HG02943 (cell line): ENCODE results near the gene GOLGA8J.
"Not testable (repeated sequence)": the region's sequence is repeated elsewhere in the genome, so short reads cannot be mapped to it uniquely, and the experiment has no call there.

Experiments used
- ATAC-seq: cut with Tn5 transposase; IDR thresholded peaks from one replicate; pipeline ENCODE4 v1.9.1; 2021; ENCODE audit warnings: mild to moderate bottlenecking, low read depth, moderate library complexity; ENCODE audit not compliant: unreplicated experiment

GOLGA8J gene, protein sequence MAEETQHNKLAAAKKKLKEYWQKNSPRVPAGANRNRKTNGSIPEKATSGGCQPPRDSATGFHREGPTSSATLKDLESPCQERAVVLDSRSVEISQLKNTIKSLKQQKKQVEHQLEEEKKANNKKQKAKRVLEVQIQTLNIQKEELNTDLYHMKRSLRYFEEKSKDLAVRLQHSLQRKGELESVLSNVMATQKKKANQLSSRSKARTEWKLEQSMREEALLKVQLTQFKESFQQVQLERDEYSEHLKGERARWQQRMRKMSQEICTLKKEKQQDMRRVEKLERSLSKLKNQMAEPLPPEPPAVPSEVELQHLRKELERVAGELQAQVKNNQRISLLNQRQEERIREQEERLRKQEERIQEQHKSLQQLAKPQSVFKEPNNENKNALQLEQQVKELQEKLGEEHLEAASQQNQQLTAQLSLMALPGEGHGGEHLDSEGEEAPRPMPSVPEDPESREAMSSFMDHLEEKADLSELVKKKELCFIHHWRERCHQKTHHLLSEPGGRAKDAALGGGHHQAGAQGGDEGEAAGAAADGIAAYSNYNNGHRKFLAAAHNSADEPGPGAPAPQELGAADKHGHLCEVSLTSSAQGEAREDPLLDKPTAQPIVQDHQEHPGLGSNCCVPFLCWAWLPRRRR

GRCh38 chr15:30082655-30083054 is at the start of gene GOLGA8J:
TSS of gene GOLGA8J (plus strand) at chr15:30082955. CDS start at chr15:30083053, 98 bp downstream.
- not testable (repeated sequence) for ATAC-seq

GRCh38 chr15:30033211-30033610 is 49.5 kb upstream of the GOLGA8J start:
- no peak for ATAC-seq

DNA sequence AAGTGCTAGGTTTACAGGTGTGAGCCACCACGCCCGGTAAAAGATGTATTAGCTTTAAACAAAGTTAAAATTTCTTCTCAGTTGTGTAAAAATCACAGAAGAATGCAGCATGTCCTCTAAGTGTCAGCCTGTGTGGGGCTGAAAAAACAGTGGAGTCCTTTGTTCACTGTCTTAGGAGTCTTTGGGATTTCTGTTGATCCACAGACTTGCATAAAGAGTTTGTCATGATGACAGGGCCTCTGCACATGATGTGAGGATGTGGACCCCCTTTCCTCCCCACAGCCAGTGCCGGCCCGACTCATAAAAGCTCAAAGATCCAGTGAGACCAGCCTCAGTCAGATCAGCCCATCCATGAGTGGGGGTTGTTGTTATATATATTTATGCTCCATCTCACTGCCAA is 49.0 kb upstream of the GOLGA8J start:
- ATAC-seq, result no peak

DNA sequence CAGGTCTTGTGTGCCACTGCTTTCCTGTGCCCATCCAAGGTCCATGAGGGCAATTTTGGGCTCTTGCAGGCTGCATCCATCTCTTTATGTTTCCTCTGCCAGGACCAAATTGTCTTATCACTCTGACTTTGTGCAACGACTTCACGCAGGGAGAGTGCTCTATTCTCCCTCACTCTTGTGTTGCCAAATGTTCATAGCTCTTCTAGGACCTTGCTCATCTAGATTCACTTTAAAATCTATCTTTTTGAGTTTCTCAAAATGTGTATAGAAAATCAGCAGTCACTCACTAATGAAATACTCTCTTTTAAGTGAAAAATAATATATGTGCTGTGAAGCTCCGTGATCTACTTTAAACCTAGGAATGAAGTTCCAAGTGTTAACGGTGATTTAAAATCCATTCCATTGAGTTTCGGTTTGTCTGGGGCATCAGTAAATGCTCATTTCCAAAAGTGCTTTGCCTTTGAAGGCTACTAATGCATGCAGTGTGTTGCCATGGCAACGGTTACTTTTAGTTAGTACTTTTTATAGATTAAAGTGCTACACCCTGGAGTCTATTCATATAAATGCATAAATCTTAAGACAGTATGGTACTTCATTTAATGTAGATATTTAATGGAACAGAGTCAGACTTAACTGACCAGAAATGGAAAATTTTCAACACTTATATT is 46.6 kb upstream of the GOLGA8J start:
- ATAC-seq, result no peak

DNA sequence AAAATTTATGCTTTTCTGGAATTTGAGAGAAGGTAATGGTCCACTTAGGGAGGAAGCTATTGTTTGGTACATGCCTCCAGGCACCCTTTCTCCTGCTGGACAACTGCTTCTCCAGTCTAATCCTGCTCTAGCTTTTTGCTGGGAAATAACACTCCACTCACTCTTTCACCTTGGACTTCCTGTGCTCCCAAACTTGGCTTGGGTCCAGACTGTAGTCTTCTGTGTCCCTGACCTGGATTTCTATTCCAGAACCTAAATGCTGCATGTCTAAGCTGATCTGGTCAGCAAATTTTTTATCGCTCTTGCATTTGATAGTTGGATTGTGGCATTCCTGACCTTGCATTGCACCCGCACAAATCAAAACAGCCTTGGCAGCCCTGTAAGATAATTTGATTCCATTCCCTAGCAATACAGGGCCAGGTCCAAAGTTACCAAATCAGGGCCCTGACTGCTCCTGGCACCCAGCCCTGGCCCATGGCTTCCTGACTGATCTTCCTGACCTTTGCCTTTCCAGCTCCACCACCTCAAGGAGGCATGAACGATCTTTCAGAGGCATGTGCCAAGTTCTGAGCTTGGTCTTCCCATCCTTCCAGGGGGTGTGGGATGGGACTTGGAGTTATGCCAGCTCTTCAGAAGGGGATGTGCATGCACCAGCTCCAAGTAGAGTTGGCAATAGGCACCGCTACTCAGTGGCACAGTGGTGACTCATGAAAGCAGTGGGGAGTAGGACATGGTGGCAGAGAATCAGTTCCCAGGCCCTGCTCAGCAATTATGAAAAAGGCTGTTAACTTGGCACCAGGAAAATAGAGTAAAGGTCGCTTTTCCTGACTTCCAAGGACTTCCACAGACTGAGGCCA is 43.9 kb upstream of the GOLGA8J start:
- no peak for ATAC-seq

DNA sequence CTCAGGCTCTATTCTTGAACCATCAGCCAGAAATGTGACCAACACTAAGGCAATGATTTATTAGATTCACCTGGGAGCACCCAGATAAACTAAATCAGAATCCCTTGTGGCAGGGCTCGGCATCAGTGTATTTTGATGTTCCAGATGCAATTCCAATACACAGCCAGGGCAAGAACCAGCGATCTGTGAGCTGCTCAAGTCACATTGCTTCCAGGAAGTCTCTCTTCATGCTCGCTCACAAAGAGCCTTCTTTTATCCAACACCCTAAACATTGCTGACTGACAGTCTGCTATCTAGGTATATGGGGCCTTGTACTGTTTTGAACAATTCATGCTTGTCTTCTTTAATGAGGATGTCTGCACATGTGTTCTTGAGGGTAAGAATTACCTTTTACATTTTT is 40.9 kb upstream of the GOLGA8J start:
- ATAC-seq, result no peak

- no peak for ATAC-seq
Observed at GRCh38 chr15:30042556-30042955, 40.2 kb upstream of the GOLGA8J start.

DNA sequence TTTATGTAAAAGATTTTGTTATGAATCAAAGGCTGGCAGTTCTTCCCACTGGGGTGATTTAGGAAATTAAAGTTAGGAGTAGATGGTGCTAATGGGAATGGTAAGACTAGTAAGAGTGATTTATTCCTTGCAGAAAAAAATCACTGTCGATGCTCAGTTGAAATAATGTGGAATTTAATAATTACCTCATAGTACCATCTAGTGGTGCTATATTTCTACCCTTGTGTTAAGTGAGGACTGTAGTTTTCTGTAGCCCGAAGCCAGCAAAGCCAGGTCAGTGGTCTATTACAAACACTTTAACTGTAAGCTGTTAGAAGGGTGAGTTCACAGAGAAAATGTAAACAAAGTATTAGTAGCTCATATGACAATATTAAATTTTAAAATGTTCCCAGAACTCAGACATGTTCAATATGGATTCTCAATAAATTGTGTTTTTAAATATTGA is 39.5 kb upstream of the GOLGA8J start:
- ATAC-seq, result no peak

GRCh38 chr15:30044377-30044776 is 38.4 kb upstream of the GOLGA8J start:
- no peak for ATAC-seq

DNA sequence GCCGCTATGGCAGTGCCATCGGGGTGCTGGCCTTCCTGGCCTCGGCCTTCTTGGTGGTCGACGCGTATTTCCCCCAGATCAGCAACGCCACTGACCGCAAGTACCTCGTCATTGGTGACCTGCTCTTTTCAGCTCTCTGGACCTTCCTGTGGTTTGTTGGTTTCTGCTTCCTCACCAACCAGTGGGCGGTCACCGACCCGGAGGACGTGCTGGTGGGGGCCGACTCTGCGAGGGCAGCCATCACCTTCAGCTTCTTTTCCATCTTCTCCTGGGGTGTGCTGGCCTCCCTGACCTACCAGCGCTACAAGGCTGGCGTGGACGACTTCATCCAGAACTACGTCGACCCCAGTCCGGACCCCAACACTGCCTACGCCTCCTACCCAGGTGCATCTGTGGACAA is 37.9 kb upstream of the GOLGA8J start:
- not testable (repeated sequence) for ATAC-seq

GRCh38 chr15:30045248-30046041 is 37.3 kb upstream of the GOLGA8J start:
- not testable (repeated sequence) for ATAC-seq

DNA sequence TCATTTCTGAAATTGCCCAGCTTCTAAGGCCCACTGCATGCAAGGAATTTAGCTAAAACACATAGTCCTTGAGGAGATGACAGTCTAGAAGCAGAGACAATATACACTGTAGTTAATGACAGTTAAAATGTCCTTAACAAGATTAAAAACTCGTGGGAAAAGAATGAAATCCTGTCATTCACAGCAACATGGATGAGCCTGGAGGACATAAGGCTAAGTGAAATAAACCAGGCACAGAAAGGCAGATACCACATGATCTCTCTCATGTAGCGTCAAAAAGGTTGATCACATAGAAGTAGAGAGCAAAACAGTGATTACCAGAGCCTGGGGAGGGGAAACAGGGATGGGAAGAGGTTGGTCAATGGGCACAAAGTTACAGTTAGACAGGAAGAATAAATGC is 36.3 kb upstream of the GOLGA8J start:
- ATAC-seq, result no peak

DNA sequence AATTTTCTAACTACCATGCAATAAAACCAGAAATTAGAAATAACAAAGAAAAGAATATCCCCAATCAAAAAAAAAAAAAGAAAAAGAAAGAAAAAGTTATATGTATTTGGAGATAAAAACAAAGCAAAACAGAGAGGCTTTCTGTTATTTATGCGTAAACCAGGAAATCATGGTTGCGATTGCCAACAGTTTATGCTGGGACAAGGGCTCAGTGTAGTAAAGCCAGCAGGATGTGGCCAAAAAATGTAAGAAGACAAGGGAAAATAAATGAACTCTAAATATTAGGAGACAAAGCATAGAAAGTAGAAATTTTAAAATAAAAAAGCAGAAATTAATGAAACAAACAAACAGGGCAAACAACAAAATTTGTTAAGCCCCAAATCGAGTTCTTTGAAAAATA is 27.2 kb upstream of the GOLGA8J start:
- ATAC-seq, result no peak

GRCh38 chr15:30056166-30056565 is 26.6 kb upstream of the GOLGA8J start:
- ATAC-seq, result no peak

- ATAC-seq, result no peak
Observed at GRCh38 chr15:30059771-30060170, 23.0 kb upstream of the GOLGA8J start.

DNA sequence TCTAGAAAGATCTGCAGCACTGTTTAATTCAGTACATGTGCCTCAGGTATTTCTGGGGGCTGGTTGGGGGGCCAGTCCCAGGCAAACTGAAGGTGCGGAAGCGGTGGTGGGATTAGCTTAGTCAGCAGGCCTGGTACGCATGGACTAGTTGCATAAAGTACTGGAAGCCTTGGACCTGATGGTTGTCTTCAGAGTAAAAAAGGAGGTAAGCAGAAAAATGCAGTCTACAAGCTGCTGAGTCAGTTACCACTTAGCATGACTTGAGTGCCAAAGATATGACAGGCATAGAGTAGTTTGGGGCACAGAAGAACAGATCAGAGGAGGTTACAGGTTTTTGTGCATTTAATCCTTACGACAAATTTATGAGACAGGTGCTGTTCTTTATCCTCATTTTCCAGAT is 19.9 kb upstream of the GOLGA8J start:
- no peak for ATAC-seq

DNA sequence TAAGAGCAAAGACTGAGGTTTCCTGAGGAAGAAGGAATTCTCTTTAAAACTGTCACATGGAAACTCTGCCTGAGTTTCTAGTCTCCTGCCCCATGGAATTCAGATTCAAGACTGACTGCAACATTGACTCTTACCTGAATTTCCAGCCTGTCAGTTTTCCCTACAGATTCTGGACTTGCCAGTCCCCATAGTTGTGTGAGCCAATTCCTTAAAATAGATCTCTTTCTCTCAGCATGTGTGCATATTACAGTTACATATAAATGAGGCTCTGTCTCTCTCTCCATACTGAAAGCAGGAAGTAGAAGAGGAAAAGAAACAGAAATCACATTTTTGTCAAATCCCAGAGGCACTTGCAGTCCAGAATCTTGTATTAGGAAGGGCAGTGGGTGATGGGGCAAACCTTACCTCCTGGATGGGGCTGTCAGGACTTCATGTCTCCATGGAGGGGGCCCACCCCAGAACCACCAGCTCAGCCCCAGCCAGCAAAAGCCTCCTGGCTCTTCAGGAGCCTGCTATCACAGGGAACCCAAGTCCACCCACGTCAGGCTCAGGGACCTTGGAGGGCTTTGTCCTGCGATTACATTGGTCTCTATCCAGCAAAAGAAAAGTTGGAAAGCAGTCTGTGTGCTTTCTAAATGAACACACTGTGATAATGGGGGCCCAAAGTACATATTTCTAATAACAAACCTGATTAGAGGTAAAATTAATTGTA is 18.8 kb upstream of the GOLGA8J start:
- no peak for ATAC-seq

DNA sequence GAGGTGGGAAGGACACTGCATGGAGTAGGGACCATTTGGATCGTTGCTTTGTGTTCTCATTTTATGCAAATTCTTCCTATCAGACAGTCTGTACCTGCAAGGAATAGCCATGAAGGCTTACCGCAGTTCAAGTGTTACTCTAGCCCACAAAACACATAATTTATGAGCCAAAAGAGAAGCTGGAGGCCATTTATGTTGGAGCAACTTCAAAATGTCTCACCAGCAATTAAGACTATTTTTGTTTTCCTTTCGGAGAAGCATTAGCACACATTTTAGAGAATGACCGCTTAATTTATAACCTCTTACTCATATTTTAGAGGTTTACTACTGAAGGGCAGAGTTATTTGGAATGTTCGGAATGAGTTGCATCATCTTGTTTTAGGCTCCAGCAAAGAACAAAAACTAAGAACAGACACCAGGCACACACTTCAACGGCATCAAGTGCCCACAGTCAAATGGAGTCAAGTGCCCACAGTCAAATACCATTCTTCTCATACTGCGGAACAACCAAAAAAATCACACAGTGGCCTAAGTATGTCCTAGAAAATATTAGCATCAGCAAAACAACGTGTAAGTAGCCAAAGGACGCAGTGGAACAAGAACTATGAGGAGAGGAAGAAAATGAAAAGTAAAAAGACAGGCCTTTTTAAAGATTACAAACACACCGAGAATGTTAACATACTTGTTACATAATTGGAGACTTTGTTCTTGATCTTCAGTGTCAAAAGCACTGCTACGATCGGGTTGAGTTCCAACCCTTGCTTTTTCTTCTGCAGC is 17.5 kb upstream of the GOLGA8J start:
- no peak for ATAC-seq
